Brain microvascular endothelial cell (primary cell): ENCODE data around the gene LRMDA.

Experiments used
- DNase-seq: peaks from one replicate; pipeline ENCODE4 v3.0.0-alpha.2; 2020
- H3K27ac ChIP-seq: fragments of 250-450 bp; sonication (Bioruptor Pico); 2 replicates; pipeline ENCODE4 v1.5.1; 2020; ENCODE audit warnings: mild to moderate bottlenecking, moderate library complexity
- H3K27me3 ChIP-seq: fragments of 250-450 bp; sonication (Bioruptor Pico); replicated peaks from 2 replicates; pipeline ENCODE4 v1.5.1; 2020; ENCODE audit warnings: mild to moderate bottlenecking
- H3K36me3 ChIP-seq: fragments of 250-450 bp; sonication (Bioruptor Pico); replicated peaks from 2 replicates; pipeline ENCODE4 v1.5.1; 2020; ENCODE audit warnings: mild to moderate bottlenecking
- H3K4me3 ChIP-seq: 2 replicates; pipeline ENCODE4 v1.5.1; 2011; ENCODE audit warnings: low read depth, mild to moderate bottlenecking, control low read depth, low read length, moderate library complexity
- CTCF ChIP-seq: IDR thresholded peaks from 2 replicates; pipeline ENCODE4 v1.5.1; 2011; ENCODE audit warnings: low read depth, mild to moderate bottlenecking, moderate library complexity, low read length, control low read depth, inconsistent platforms; ENCODE audit errors: missing control alignments
- in situ Hi-C: cut with HindIII; loops from 2 replicates; pipeline ENCODE4 v1.10.0; 2017; ENCODE audit warnings: low sequenced_read_pairs, low pct_ligation_motif_present

The LRMDA gene

GRCh38 chr10:75685187-75685586, 253.8 kb downstream of the LRMDA start:
- DNase-seq = no peak
- TF ChIP-seq CTCF = no peak
- no peak overlapping the region for H3K27ac ChIP-seq
- no peaks in the 10 kb centered on the region for H3K27me3 ChIP-seq
- H3K4me3 ChIP-seq = no peak overlapping the region
- no peaks in the 10 kb centered on the region for H3K36me3 ChIP-seq
- in situ Hi-C loops = no loop called here

GRCh38 chr10:75688506-75689300, 257.3 kb downstream of the LRMDA start:
- no peaks in the 10 kb centered on the region for H3K27me3 ChIP-seq
- in situ Hi-C loops = no loop called here
- no peak for TF ChIP-seq CTCF
- no peak overlapping the region for H3K27ac ChIP-seq
- no peak overlapping the region for H3K4me3 ChIP-seq
- DNase-seq = no peak
- no peaks in the 10 kb centered on the region for H3K36me3 ChIP-seq

- Histone ChIP-seq H3K27me3 (no peaks in the 10 kb centered on the region), H3K36me3 (no peaks in the 10 kb centered on the region), H3K27ac (no peak overlapping the region), H3K4me3 (no peak overlapping the region)
- TF ChIP-seq CTCF = no peak
- DNase-seq = no peak
- in situ Hi-C loops = no loop called here
Observed at GRCh38 chr10:75693489-75693888, 262.1 kb downstream of the LRMDA start.

- Histone ChIP-seq H3K27me3 (no peaks in the 10 kb centered on the region), H3K27ac (no peak overlapping the region), H3K36me3 (no peaks in the 10 kb centered on the region), H3K4me3 (no peak overlapping the region)
- DNase-seq = no peak
- no peak for TF ChIP-seq CTCF
- in situ Hi-C loops = no loop called here
Observed at GRCh38 chr10:75694269-75694668, 262.8 kb downstream of the LRMDA start.

- Histone ChIP-seq H3K27me3 (no peaks in the 10 kb centered on the region), H3K4me3 (no peak overlapping the region), H3K27ac (no peak overlapping the region), H3K36me3 (no peaks in the 10 kb centered on the region)
- no peak for DNase-seq
- no peak for TF ChIP-seq CTCF
- in situ Hi-C loops = no loop called here
Observed at GRCh38 chr10:75694790-75695189, 263.4 kb downstream of the LRMDA start.

GRCh38 chr10:75695994-75696393, 264.6 kb downstream of the LRMDA start:
- H3K27ac ChIP-seq = no peak overlapping the region
- no peak overlapping the region for H3K4me3 ChIP-seq
- in situ Hi-C loops = no loop called here
- TF ChIP-seq CTCF = no peak
- no peak for DNase-seq
- no peaks in the 10 kb centered on the region for H3K36me3 ChIP-seq
- no peaks in the 10 kb centered on the region for H3K27me3 ChIP-seq
